ENCODE results near the gene PDGFC.

PDGFC gene

GRCh38 chr4:156815717-156816359 is 155.8 kb downstream of the PDGFC start:
- Histone ChIP-seq H3K4me3 (ENCODE audit: severe bottlenecking) (no peak overlapping the region), H3K27me3 (ENCODE audit: insufficient read depth, poor library complexity, severe bottlenecking) (no peaks in the 10 kb centered on the region), H3K36me3 (ENCODE audit: low read depth) (no peaks in the 10 kb centered on the region), H3K4me1 (ENCODE audit: insufficient read depth, poor library complexity, severe bottlenecking) (no peaks in the 10 kb centered on the region), H3K27ac (ENCODE audit: poor library complexity, severe bottlenecking) (no peak overlapping the region), H3K9me3 (ENCODE audit: severe bottlenecking) (no peaks in the 10 kb centered on the region)
- no peak for TF ChIP-seq CTCF (IDR thresholded peaks at IDR 0.05; ENCODE audit: poor library complexity, severe bottlenecking)
- no peak for ATAC-seq (ENCODE audit: low read depth)
- no peak for DNase-seq (ENCODE audit: low spot score)

GRCh38 chr4:156811963-156812362 is 159.6 kb downstream of the PDGFC start:
- TF ChIP-seq CTCF (IDR thresholded peaks at IDR 0.05; ENCODE audit: poor library complexity, severe bottlenecking) = no peak
- no peaks in the 10 kb centered on the region for H3K27me3 ChIP-seq (ENCODE audit: insufficient read depth, poor library complexity, severe bottlenecking)
- no peak overlapping the region for H3K27ac ChIP-seq (ENCODE audit: poor library complexity, severe bottlenecking)
- peaks cover 5% of the 10 kb centered on the region; the same call in 1 of the 2 replicates for H3K36me3 ChIP-seq (ENCODE audit: low read depth)
- DNase-seq (ENCODE audit: low spot score) (no peak), ATAC-seq (ENCODE audit: low read depth) (no peak)
- no peaks in the 10 kb centered on the region for H3K9me3 ChIP-seq (ENCODE audit: severe bottlenecking)
- peaks cover 6% of the 10 kb centered on the region for H3K4me1 ChIP-seq (ENCODE audit: insufficient read depth, poor library complexity, severe bottlenecking)
- H3K4me3 ChIP-seq (ENCODE audit: severe bottlenecking) = no peak overlapping the region

- no peaks in the 10 kb centered on the region for H3K9me3 ChIP-seq (ENCODE audit: severe bottlenecking)
- DNase-seq (ENCODE audit: low spot score) = no peak
- H3K4me1 ChIP-seq (ENCODE audit: insufficient read depth, poor library complexity, severe bottlenecking) = peaks cover 13% of the 10 kb centered on the region
- H3K4me3 ChIP-seq (ENCODE audit: severe bottlenecking) = no peak overlapping the region
- TF ChIP-seq CTCF (IDR thresholded peaks at IDR 0.05; ENCODE audit: poor library complexity, severe bottlenecking) = no peak
- no peaks in the 10 kb centered on the region for H3K27me3 ChIP-seq (ENCODE audit: insufficient read depth, poor library complexity, severe bottlenecking)
- H3K36me3 ChIP-seq (ENCODE audit: low read depth) = peaks cover 5% of the 10 kb centered on the region; the same call in 1 of the 2 replicates
- no peak overlapping the region for H3K27ac ChIP-seq (ENCODE audit: poor library complexity, severe bottlenecking)
- ATAC-seq (ENCODE audit: low read depth) = no peak
Measured at GRCh38 chr4:156811286-156811685, 160.3 kb downstream of the PDGFC start.

DNA sequence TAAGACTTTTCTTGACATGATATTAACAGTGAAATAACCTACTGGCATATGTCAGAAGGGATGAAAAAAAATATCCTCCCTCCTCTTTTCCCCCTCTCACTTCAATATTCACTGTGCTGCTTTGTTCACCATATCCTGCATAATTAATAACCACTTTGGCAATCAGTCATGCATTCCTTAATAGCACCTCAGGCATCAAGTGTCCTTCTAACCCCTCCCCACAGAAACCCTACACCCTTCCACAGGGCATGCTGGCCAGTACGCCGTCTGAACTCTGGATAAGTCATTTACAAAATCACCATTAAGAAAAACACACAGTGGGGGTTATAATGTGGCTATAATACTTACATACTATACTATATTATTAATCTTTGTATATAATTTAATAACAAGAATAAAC is 165.9 kb downstream of the PDGFC start:
- Histone ChIP-seq H3K4me3 (ENCODE audit: severe bottlenecking) (no peak overlapping the region), H3K36me3 (ENCODE audit: low read depth) (peaks cover 4% of the 10 kb centered on the region; the same call in 1 of the 2 replicates), H3K27ac (ENCODE audit: poor library complexity, severe bottlenecking) (peak overlapping the region; percentile 62), H3K27me3 (ENCODE audit: insufficient read depth, poor library complexity, severe bottlenecking) (no peaks in the 10 kb centered on the region), H3K9me3 (ENCODE audit: severe bottlenecking) (no peaks in the 10 kb centered on the region), H3K4me1 (ENCODE audit: insufficient read depth, poor library complexity, severe bottlenecking) (peaks cover 48% of the 10 kb centered on the region)
- DNase-seq (ENCODE audit: low spot score) (no peak), ATAC-seq (ENCODE audit: low read depth) (peak; percentile 94)
- TF ChIP-seq CTCF (IDR thresholded peaks at IDR 0.05; ENCODE audit: poor library complexity, severe bottlenecking) = no peak

DNA sequence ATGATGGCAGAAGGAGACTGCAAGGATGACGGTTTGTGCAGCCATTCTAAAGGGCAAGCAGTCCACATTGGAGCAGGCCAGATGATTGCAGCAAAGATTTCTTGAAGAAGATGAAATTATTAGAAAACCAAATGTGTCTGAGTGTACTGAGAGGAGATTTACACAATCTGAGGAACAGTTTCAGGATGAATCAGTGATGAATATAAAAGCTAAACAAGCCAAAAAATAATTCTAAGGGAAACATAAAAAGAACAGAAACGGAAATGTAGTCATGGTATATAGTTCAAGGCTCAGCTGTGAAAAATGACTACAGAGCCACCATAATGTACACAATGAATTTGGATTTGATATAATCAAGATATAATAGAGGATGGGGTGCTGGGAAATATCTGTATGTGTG is 168.5 kb downstream of the PDGFC start:
- no peak overlapping the region for H3K4me3 ChIP-seq (ENCODE audit: severe bottlenecking)
- DNase-seq (ENCODE audit: low spot score) = no peak

More for the DNA sequence above, 168.5 kb downstream of the PDGFC start:
- ATAC-seq (ENCODE audit: low read depth) = peak; percentile 15; the same call in 1 of the 3 replicates
- Histone ChIP-seq H3K36me3 (ENCODE audit: low read depth) (no peaks in the 10 kb centered on the region), H3K4me1 (ENCODE audit: insufficient read depth, poor library complexity, severe bottlenecking) (peaks cover 74% of the 10 kb centered on the region), H3K27me3 (ENCODE audit: insufficient read depth, poor library complexity, severe bottlenecking) (no peaks in the 10 kb centered on the region), H3K9me3 (ENCODE audit: severe bottlenecking) (no peaks in the 10 kb centered on the region), H3K27ac (ENCODE audit: poor library complexity, severe bottlenecking) (peak overlapping the region; percentile 62)
- TF ChIP-seq CTCF (IDR thresholded peaks at IDR 0.05; ENCODE audit: poor library complexity, severe bottlenecking) = no peak
